K562 (cell line): Measurements from ENCODE around the gene MAP3K20. TPM values are rescaled to one million over a fixed set of nuclear protein-coding genes. Genes with fewer than 3 reads are reported as not detected.

ENCODE experiments used
- ATAC-seq: fragments of 200-7000 bp; cut with Tn5 transposase; 3 replicates; pipeline ENCODE4 v1.9.1; 2020; ENCODE audit warnings: moderate library complexity
- BruUV-seq: library from RNA; stranded (reverse); fragments of 400-500 nt; replicated peaks from 2 replicates; lab custom pipeline; 2021; lab: Mats Ljungman, UMichigan
- CTCF ChIA-PET: fragments of 300-600 bp; formaldehyde crosslinking; extraction: SDS; loops from one replicate; lab custom pipeline; 2021; ENCODE audit warnings: low intra/inter-chr PET ratio; lab: Yijun Ruan, JAX
- POLR2A ChIA-PET: fragments of 300-600, 350-650 bp; sonication (Branson Sonifier 250); formaldehyde crosslinking; extraction: SDS; loops from one replicate; lab custom pipeline; 2021; ENCODE audit warnings: antibody characterized with exemption, inconsistent platforms; lab: Yijun Ruan, JAX
- DNase-seq, 4 experiments: peaks; one replicate each; pipeline versions ENCODE4 v3.0.0 to v3.0.0-alpha.2; 2011 to 2018; ENCODE audit warnings: low spot score in 3 of 4, mixed read lengths in 3 of 4; ENCODE audit errors: extremely low read depth in 1 of 4
- FAIRE-seq: peaks from 2 replicates; lab custom pipeline; 2011; peaks lifted over from hg19 to GRCh38; lab: Jason Lieb, UNC
- H2AFZ ChIP-seq: 2 replicates; pipeline ENCODE4 v1.6.0; 2011; ENCODE audit warnings: low read depth, low read length, control low read depth, inconsistent platforms
- H3K27ac ChIP-seq: fragments of 200-600 bp; 3 replicates; pipeline ENCODE4 v1.8.0; 2011; ENCODE audit warnings: low read depth, mild to moderate bottlenecking, control low read depth, inconsistent platforms, low read length, moderate library complexity, mixed read lengths; ENCODE audit errors: extremely low read depth
- H3K27me3 ChIP-seq, 2 experiments: fragments of 300-600 bp in 1 of 2; 2 replicates in 1 of 2; 3 replicates in 1 of 2; pipeline versions ENCODE4 v1.6.0 to v1.8.0; 2011; ENCODE audit warnings: inconsistent platforms in 2 of 2, low read length in 2 of 2, mild to moderate bottlenecking in 1 of 2, mixed read lengths in 1 of 2, moderate library complexity in 1 of 2; ENCODE audit not compliant: control insufficient read depth in 2 of 2, insufficient read depth in 2 of 2
- H3K36me3 ChIP-seq: fragments of 300-600 bp; 3 replicates; pipeline ENCODE4 v1.8.0; 2011; ENCODE audit warnings: mild to moderate bottlenecking, low read length, inconsistent platforms; ENCODE audit not compliant: control insufficient read depth, insufficient read depth
- H3K4me1 ChIP-seq, 2 experiments: fragments of 200-600 bp in 1 of 2; replicated peaks in 1 of 2; 2 replicates in 1 of 2; 3 replicates in 1 of 2; pipeline versions ENCODE4 v1.5.1 to v1.8.0; 2011; ENCODE audit warnings: inconsistent platforms in 2 of 2, low read length in 2 of 2, mild to moderate bottlenecking in 1 of 2, mixed read lengths in 1 of 2, moderate library complexity in 1 of 2; ENCODE audit not compliant: control insufficient read depth in 2 of 2, insufficient read depth in 2 of 2
- H3K4me2 ChIP-seq: 2 replicates; pipeline ENCODE4 v1.6.1; 2011; ENCODE audit warnings: low read length, control low read depth, inconsistent platforms, mixed read lengths; ENCODE audit not compliant: insufficient read depth
- H3K4me3 ChIP-seq: fragments of 200-600 bp; sonication (generic), shearing (Covaris generic); 2 replicates; pipeline ENCODE4 v1.5.1; 2016; ENCODE audit warnings: control low read depth, inconsistent platforms
- H3K79me2 ChIP-seq: fragments of 200-600 bp; 3 replicates; pipeline ENCODE4 v1.8.0; 2011; ENCODE audit warnings: low read length, inconsistent platforms; ENCODE audit not compliant: control insufficient read depth, insufficient read depth
- H3K9ac ChIP-seq, 2 experiments: 2 replicates each; pipeline versions ENCODE4 v1.6.0 to v1.6.1; 2011; ENCODE audit warnings: low read depth in 2 of 2, low read length in 2 of 2, control low read depth in 1 of 2, inconsistent platforms in 1 of 2, mild to moderate bottlenecking in 1 of 2, mixed read lengths in 1 of 2; ENCODE audit not compliant: insufficient read depth in 1 of 2
- H3K9me1 ChIP-seq: one replicate; pipeline ENCODE4 v1.6.0; 2011; ENCODE audit warnings: inconsistent platforms, mild to moderate bottlenecking, low read length, moderate library complexity; ENCODE audit not compliant: control insufficient read depth, insufficient read depth
- H3K9me3 ChIP-seq: replicated peaks from 2 replicates; pipeline ENCODE4 v1.5.1; 2011; ENCODE audit warnings: low read depth, low read length, inconsistent platforms; ENCODE audit not compliant: control insufficient read depth, insufficient read depth
- H4K20me1 ChIP-seq: replicated peaks from 2 replicates; pipeline ENCODE4 v1.6.1; 2011; ENCODE audit warnings: low read length, inconsistent platforms, mixed read lengths; ENCODE audit not compliant: control insufficient read depth, insufficient read depth
- CBFA2T3 ChIP-seq: fragments of 450-650 bp; IDR thresholded peaks from 2 replicates; pipeline ENCODE4 v1.6.1; 2017
- FOXA1 ChIP-seq: fragments of 450-650 bp; IDR thresholded peaks from 2 replicates; pipeline ENCODE4 v1.6.1; 2016; ENCODE audit warnings: mild to moderate bottlenecking, borderline replicate concordance
- GTF2A2 ChIP-seq: IDR thresholded peaks from 2 replicates; pipeline ENCODE4 v1.6.1; 2016; ENCODE audit warnings: mild to moderate bottlenecking, missing genetic modification characterization, missing compliant biosample characterization
- HDAC3 ChIP-seq: fragments of 450-650 bp; IDR thresholded peaks from 2 replicates; pipeline ENCODE4 v1.6.1; 2018; ENCODE audit warnings: borderline replicate concordance, mild to moderate bottlenecking, moderate library complexity; ENCODE audit not compliant: partially characterized antibody
- MAZ ChIP-seq, 2 experiments: fragments of 450-650 bp in 1 of 2; sonication (generic) in 1 of 2; formaldehyde crosslinking; IDR thresholded peaks in 1 of 2; conservative IDR thresholded peaks in 1 of 2; 2 replicates each; pipeline versions ENCODE4 v1.4.0 to v1.5.0; 2020; ENCODE audit warnings: mild to moderate bottlenecking in 1 of 2, missing genetic modification reagents in 1 of 2
- RBFOX2 ChIP-seq: fragments of 200-400 bp; formaldehyde crosslinking; IDR thresholded peaks from 2 replicates; pipeline ENCODE4 v1.6.1; 2017; ENCODE audit warnings: low read depth, mild to moderate bottlenecking, low read length, moderate library complexity
- TRIM28 ChIP-seq: fragments of 450-650 bp; IDR thresholded peaks from 2 replicates; pipeline ENCODE4 v1.6.1; 2017
- ZFP30 ChIP-seq: fragments of 250-450 bp; sonication (Bioruptor Pico); IDR thresholded peaks from 2 replicates; pipeline ENCODE4 v1.8.0; 2022; ENCODE audit warnings: moderate library complexity, mild to moderate bottlenecking, inconsistent platforms, borderline replicate concordance
- ZKSCAN3 ChIP-seq: fragments of 250-450 bp; sonication (Bioruptor Pico); IDR thresholded peaks from 2 replicates; pipeline ENCODE4 v1.4.0; 2020
- ZNF232 ChIP-seq: sonication (generic); formaldehyde crosslinking; IDR thresholded peaks from 2 replicates; pipeline ENCODE4 v1.8.0; 2022; ENCODE audit warnings: mild to moderate bottlenecking, missing genetic modification reagents
- ZNF324 ChIP-seq: fragments of 250-450 bp; sonication (Bioruptor Pico); IDR thresholded peaks from 2 replicates; pipeline ENCODE4 v1.4.0; 2020; ENCODE audit warnings: mild to moderate bottlenecking
- ZSCAN29 ChIP-seq: fragments of 450-650 bp; IDR thresholded peaks from 2 replicates; pipeline ENCODE4 v1.6.1; 2017
- WGBS: fragments of 100-300 bp; shearing (Covaris generic); methylation state at CpG from one replicate; pipeline ENCODE4 v1.1.6; 2016; ENCODE audit warnings: low coverage, mixed read lengths; ENCODE audit not compliant: insufficient coverage; ENCODE audit errors: missing lambda C conversion rate; 5-methylcytosine and 5-hydroxymethylcytosine counted together
- in situ Hi-C: fragments of 300-500 bp; cut with MboI; formaldehyde crosslinking; loops from 4 replicates; pipeline ENCODE4 v1.15.0; 2018; ENCODE audit warnings: inconsistent platforms, mixed read lengths
- intact Hi-C: fragments of 100-400 bp; cut with micrococcal nuclease; formaldehyde crosslinking; loops from 2 replicates; pipeline ENCODE4 v1.14.2; 2022
- polyA plus RNA-seq, 8 experiments: library from polyadenylated mRNA; depleted of rRNA in 4 of 8; stranded (reverse) in 5 of 8; unstranded in 3 of 8; fragments of >200 nt; fragmentation: Nextera tagmentation in 2 of 8; fragmentation: Illumina TruSeq in 1 of 8; extraction: Ambion mirVana in 2 of 8; extraction: Trizol in 1 of 8; gene quantifications; 2 replicates each; pipeline versions ENCODE4 v1.2.1 to v1.2.3, GENCODE V29; 2011 to 2014; ENCODE audit warnings: inconsistent platforms in 1 of 8, missing spikeins in 1 of 8
- total RNA-seq, 7 experiments: library from RNA; depleted of rRNA in 6 of 7; stranded (reverse); fragments of >200 nt in 6 of 7; fragmentation: Illumina TruSeq in 2 of 7; extraction: Trizol in 2 of 7; gene quantifications; 2 replicates each; pipeline versions ENCODE4 v1.2.1 to v1.2.3, GENCODE V29; 2011 to 2021; ENCODE audit warnings: low replicate concordance in 1 of 7
- TF ChIP-seq, protein P1 (sequence below): fragments of 250-450 bp; sonication (Bioruptor Pico); IDR thresholded peaks from 2 replicates; pipeline ENCODE4 v1.5.0; 2020; ENCODE audit warnings: mild to moderate bottlenecking, borderline replicate concordance

The MAP3K20 gene
- total and polyA plus RNA-seq, 9 of the 15 experiments (the other 6 are each of a cell fraction or from before 2014, with no cell fraction given): 9.8 to 34.2 (median 27.3) TPM

DNA sequence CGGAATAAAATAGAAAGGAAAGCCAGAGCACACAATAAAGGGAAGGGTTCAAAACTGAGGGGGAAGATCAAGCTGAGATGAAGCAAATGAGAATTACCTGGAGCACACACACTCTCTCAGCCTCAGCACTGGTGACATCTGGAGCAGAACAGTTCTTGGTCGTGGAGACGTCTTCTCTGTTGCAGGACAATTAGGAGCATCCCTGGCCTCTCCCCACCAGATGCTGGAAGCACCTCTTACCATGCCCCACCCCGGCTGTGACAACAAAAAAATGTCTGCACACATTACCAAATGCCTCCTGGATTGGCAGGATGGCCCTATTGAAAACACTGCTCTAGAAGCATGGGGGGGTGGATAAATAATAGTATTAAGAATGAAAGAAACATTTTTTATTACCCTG, 43.6 kb upstream of the MAP3K20 start:
- Histone ChIP-seq H3K9me1 (no peaks in the 10 kb centered on the region), H3K79me2 (no peaks in the 10 kb centered on the region), H2AFZ (no peak overlapping the region), H3K9me3 (no peaks in the 10 kb centered on the region), H3K9ac (no peak overlapping the region), H3K4me2 (no peak overlapping the region), H3K27ac (no peak overlapping the region), H3K4me1 (no peaks in the 10 kb centered on the region), H4K20me1 (no peaks in the 10 kb centered on the region), H3K4me3 (no peak overlapping the region), H3K27me3 (peaks cover 20 to 27% of the 10 kb centered on the region in 2 experiments), H3K36me3 (no peaks in the 10 kb centered on the region)
- ATAC-seq (no peak), DNase-seq (no peak), FAIRE-seq (no peak)
- intact Hi-C loops: no loop called here
- 0% methylated on average over 4 of the region's 4 CpGs for WGBS
- in situ Hi-C loops: no loop called here
- no peak for TF ChIP-seq FOXA1
- TF ChIP-seq, protein P1, sequence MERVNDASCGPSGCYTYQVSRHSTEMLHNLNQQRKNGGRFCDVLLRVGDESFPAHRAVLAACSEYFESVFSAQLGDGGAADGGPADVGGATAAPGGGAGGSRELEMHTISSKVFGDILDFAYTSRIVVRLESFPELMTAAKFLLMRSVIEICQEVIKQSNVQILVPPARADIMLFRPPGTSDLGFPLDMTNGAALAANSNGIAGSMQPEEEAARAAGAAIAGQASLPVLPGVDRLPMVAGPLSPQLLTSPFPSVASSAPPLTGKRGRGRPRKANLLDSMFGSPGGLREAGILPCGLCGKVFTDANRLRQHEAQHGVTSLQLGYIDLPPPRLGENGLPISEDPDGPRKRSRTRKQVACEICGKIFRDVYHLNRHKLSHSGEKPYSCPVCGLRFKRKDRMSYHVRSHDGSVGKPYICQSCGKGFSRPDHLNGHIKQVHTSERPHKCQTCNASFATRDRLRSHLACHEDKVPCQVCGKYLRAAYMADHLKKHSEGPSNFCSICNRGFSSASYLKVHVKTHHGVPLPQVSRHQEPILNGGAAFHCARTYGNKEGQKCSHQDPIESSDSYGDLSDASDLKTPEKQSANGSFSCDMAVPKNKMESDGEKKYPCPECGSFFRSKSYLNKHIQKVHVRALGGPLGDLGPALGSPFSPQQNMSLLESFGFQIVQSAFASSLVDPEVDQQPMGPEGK (CRISPR knock-in tag): no peak
- no peak for TF ChIP-seq CBFA2T3
- TF ChIP-seq HDAC3: no peak
- no peak for TF ChIP-seq ZFP30 (CRISPR knock-in tag)
- TF ChIP-seq ZKSCAN3: no peak
- no peak for TF ChIP-seq RBFOX2
- no peak for TF ChIP-seq GTF2A2 (tag)
- TF ChIP-seq ZNF232 (CRISPR knock-in tag): no peak
- no peak for TF ChIP-seq TRIM28
- no peak for TF ChIP-seq ZNF324 (CRISPR knock-in tag)
- no peak for TF ChIP-seq ZSCAN29
- no peak for TF ChIP-seq MAZ (CRISPR knock-in tag; conservative IDR thresholded peaks at IDR 0.05 in 1 of 2, IDR thresholded peaks at IDR 0.05 in 1 of 2)
- ChIA-PET POLR2A (interaction anchor here (3.3 kb wide), 1 partner anchor 186 kb away, joined by 9 read pairs; no protein-coding TSS in a partner anchor), CTCF (no interaction called here)
- no TSS peak for BruUV-seq
